Inferior parietal cortex (tissue), 1 donor: ENCODE data around the gene NAIF1.
"Not testable (repeated sequence)": the region's sequence is repeated elsewhere in the genome, so short reads cannot be mapped to it uniquely, and the experiment has no call there.

ENCODE experiments used
- DNase-seq: peaks from one replicate; pipeline ENCODE4 v3.0.0-alpha.2; 2016; ENCODE audit errors: extremely low spot score

Gene NAIF1

GRCh38 chr9:128061275-128061960, 5.7 kb downstream of the NAIF1 start:
- DNase-seq = no peak

DNA sequence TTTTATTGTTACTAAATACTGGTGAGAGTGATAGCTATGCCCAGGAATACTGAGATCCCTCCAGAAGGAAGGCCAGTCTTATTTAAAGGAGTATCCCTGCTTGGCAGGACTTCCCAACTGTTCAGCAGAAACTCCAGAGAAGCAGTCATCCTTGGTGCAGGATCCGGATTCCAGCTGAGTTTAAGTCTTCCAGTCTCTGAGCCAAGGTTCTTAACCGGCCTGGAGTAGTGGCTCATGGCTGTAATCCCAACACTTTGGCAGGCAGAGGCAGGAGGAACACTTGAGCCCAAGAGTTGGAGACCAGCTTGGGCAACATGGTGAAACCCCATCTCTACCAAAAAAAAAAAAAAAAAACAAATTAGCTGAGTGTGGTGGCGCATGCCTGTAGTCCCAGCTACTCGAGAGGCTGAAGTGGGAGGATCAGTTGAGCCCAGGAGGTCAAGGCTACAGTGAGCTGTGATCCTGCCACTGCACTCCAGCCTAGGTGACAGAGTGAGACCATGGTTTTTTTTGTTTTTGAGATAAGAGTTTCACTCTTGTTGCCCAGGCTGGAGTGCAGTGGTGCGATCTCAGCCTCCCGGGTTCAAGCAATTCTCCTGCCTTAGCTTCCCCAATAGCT, 7.6 kb downstream of the NAIF1 start:
- no peak for DNase-seq

DNA sequence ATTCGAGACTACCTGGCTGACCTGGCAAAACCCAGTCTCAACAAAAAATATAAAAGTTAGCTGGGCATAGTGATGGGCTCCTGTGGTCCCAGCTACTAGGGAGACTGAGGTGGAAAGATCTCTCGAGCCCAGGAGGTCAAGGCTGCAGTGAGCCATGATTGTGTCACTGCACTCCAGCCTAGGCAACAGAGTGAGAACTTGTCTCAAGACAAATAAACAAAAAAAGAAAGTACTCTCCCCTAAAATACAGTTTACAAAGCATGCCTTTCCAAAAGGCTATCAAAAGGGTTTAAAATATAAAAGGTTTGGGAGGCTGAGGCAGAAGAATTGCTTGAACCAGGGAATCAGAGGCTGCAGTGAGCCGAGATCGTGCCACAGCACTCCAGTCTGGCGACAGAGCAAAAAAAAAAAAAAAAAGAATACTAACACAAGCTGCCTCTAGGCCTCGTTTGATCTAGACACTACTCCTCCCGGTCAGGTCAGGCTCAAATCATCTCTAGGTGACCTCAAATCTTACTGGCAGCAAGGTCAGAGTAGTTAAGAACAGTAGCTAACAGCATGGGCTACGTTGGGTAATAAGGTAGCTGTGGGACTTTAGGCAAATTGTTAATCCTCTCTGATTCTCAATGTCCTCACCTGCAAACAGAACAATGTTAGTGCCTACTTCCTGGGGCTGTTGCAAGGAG, 9.3 kb downstream of the NAIF1 start:
- no peak for DNase-seq

DNA sequence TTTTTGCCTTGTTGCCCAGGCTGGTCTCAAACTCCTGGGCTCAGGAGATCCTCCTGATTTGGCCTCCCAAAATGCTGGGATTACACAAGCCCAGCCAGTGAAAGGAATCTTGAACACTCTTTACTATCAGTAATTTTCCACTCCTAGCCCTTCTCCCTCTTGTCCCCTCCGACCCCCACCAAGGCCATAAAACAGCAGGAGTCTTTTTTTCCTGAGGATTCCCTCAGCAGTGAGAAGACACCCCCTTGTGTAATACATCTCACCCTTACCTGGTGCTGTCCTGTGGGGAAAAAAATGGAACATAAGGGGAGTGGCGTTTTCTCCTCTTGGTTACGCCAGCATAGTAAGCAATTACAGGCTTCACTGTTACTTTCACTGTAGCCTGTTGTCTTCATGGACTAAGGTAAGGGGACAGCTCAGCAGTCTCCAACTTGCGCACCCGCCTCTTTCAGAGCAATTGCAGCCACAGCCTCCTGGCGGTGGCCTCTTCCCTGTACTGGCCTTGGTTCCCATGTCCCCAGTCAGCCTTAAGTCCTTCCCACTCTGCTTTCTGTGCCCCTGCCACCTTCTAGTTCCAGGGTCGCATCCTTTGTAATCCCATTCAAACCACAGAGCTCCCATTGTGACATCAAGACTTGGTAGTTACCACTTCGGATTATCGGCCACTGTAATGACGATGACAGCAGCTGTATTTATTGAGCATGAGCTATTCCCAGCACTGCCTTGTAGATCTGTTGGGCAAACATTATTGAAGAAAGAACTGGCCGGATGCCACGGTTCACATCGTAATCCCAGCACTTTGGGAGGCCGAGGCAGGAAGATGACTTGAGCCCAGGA, 10.0 kb downstream of the NAIF1 start:
- no peak for DNase-seq

DNA sequence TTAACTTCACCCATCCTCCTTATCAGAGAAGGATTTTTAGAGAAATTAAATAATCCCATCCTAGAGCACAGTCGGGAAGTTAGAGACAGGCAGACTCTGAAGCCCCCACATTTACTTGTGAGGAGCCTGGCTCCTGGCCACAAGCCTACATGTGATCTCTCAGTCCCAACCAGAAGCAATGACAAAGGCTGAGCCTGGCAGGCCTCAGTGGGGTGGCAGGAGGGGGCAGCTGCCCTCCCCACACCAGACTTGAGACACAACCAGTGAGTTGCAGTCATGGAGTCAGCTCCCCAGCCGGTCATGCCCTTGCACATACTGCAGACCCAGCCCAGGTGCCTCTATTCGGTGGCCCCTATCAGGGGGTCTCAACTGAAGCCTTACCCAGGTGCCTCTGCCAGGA, 11.0 kb downstream of the NAIF1 start:
- no peak for DNase-seq

DNA sequence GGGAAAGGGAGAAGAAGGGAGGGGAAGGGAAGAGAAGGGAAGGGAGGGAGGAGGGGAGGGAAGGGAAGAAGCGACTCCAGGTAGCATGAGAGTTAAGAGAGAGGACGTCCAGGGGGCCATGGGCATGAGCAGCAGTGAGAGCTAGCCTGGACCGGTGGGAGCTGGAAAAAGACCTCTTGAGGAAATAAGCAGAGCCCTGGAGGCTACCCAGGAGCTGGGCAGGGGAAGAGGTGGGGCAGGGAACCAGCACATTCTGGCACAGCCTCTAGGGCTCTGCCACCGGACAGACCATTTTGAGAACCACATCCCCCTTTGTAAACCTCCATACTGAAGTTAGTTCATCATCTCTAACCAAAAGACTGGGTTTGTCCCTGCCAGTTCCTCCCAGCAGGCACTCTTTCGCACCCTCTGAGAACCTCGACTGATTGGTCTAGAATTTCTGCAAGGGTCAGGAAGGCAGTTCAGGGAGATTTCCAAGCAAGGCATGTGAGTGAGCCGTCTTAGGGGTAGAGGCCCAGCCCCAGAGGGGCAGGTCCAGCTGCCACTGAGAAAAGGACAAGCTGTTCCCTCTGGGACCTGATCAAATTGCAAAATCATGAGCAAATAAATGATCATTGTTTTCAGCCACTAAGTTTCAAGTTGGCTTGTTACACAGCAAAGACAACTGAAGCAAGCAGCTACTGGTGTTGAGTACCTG, 11.6 kb downstream of the NAIF1 start:
- no peak for DNase-seq

- DNase-seq = no peak
Measured at GRCh38 chr9:128054087-128054486, 13.0 kb downstream of the NAIF1 start.

- peak; percentile 20 for DNase-seq
Measured at GRCh38 chr9:128053560-128053959, 13.6 kb downstream of the NAIF1 start.

DNA sequence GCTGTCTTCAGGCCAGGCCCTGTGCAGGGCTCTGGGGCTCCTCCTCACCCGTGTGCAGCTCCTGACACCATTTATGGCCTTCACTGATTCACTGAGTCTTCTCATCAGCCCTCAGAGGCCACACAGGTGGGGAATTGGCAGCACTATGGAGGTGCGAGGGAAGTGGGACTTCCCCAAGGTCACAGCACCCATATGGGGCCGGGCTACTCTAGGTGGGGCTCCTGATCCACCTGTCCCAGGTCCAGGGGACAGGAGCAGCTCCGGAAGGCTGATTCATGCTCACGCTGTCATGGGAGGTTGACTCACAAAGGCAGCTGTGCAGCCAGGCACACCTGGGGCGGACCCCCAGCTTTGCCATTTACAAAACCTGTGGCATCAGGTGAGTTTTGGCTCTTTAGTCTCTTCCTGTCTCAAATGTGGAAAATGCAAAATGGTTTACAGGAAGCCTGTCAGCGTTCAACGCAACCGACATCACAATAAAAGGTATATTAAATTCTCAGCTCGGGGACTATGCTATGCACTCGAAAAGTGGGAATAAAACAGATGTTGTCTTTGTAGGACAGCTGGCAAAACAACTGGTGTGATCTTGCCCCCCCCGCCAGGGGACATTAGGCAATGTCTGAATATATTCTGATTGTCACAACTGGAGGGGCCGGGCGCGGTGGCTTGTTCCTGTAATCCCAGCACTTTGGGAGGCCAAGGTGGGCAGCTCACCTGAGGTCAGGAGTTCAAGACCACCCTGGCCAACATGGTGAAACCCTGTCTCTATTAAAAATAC, 15.0 kb downstream of the NAIF1 start:
- DNase-seq = no peak

GRCh38 chr9:128049843-128050242, 17.3 kb downstream of the NAIF1 start:
- DNase-seq = no peak

GRCh38 chr9:128048663-128049062, 18.5 kb downstream of the NAIF1 start:
- no peak for DNase-seq

GRCh38 chr9:128047231-128047630, 19.9 kb downstream of the NAIF1 start:
- DNase-seq = no peak

- no peak for DNase-seq
Measured at GRCh38 chr9:128045831-128046230, 21.3 kb downstream of the NAIF1 start.

DNA sequence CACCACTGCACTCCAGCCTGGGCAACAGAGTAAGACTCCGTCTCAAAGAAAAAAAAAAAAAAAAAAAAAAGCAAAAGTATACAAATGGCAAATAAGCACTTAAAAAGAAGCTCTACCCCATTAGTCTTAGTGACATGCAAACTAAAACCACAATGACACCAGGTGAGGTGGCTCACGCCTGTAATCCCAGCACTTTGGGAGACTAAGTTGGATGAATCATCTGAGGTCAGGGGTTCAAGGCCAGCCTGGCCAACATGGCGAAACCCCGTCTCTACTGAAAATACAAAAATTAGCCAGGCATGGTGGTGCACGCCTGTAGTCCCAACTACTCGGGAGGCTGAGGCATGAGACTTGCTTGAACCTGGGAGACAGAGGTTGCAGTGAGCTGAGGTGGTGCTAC, 21.7 kb downstream of the NAIF1 start:
- not testable (repeated sequence) for DNase-seq

DNA sequence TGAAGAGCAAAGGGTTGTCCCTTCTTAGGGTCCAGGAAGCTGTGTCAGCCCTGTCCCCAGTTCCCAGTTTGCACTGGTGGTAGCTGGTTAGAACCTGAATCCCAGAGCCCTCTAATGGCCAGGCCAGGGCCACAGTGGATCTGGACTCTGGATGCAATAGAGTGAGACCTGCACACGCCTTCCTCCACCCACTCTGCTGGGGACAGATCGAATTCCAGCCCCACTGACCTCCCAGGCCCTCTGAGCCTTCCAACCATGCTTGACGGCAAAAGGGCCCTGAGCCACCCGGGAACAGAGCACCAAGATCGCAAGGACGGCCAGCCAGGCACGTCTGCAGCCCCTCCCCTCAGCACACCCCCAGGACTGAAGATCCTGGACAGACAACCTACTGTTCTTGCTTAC, 23.7 kb downstream of the NAIF1 start:
- no peak for DNase-seq

GRCh38 chr9:128042043-128042442, 25.1 kb downstream of the NAIF1 start:
- DNase-seq = no peak

GRCh38 chr9:128040783-128041182, 26.3 kb downstream of the NAIF1 start:
- DNase-seq = not testable (repeated sequence)

- not testable (repeated sequence) for DNase-seq
Measured at GRCh38 chr9:128036522-128036921, 30.6 kb downstream of the NAIF1 start.

- DNase-seq = peak; percentile 88
Measured at GRCh38 chr9:128034821-128035652, 32.1 kb downstream of the NAIF1 start.

DNA sequence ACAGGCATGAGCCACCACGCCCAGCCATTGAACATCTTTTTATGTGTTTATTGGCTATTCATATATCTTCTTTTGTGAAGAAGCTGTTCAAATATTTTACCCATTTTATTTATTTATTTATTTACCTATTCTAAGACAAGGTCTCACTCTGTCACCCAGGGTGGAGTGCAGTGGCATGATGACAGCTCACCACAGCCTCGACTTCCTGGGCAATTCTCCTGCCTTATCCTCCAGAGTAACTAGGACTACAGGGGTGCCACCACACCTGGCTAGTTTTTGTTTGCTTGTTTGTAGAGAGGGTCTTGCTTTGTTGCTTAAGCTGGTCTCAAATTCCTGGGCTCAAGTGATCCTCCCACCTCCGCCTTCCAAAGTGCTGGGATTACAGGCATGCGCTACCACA, 33.5 kb downstream of the NAIF1 start:
- DNase-seq = no peak
